IPS DF 4.7 (cell line): ENCODE results near the gene DPYD.

Experiments
- DNase-seq: peaks from one replicate; pipeline ENCODE4 v3.0.0-alpha.2; 2013; ENCODE audit warnings: low spot score; ENCODE audit errors: extremely low read depth

The DPYD gene

GRCh38 chr1:97844552-97845089 lies 76.2 kb downstream of the DPYD start:
- DNase-seq, result no peak

- no peak for DNase-seq
These were observed 79.5 kb downstream of the DPYD start for GRCh38 chr1:97841338-97841737.

- no peak for DNase-seq
These were observed 83.7 kb downstream of the DPYD start for GRCh38 chr1:97837161-97837560.

- DNase-seq, result no peak
These were observed 85.9 kb downstream of the DPYD start for GRCh38 chr1:97834899-97835298.

GRCh38 chr1:97833881-97834280 lies 87.0 kb downstream of the DPYD start:
- DNase-seq, result no peak

GRCh38 chr1:97832481-97832880 lies 88.4 kb downstream of the DPYD start:
- DNase-seq, result no peak

GRCh38 chr1:97827887-97828286 lies 92.9 kb downstream of the DPYD start:
- no peak for DNase-seq

- DNase-seq, result no peak
These were observed 94.0 kb downstream of the DPYD start for GRCh38 chr1:97826820-97827219.

- no peak for DNase-seq
These were observed 96.2 kb downstream of the DPYD start for GRCh38 chr1:97824624-97825023.

GRCh38 chr1:97824200-97824599 lies 96.6 kb downstream of the DPYD start:
- DNase-seq, result no peak

- DNase-seq, result no peak
These were observed 100.2 kb downstream of the DPYD start for GRCh38 chr1:97820470-97821188.

- no peak for DNase-seq
These were observed 103.9 kb downstream of the DPYD start for GRCh38 chr1:97816927-97817326.

GRCh38 chr1:97814804-97815203 lies 106.0 kb downstream of the DPYD start:
- no peak for DNase-seq

- DNase-seq, result no peak
These were observed 106.7 kb downstream of the DPYD start for GRCh38 chr1:97814121-97814520.

- DNase-seq, result no peak
These were observed 108.8 kb downstream of the DPYD start for GRCh38 chr1:97812076-97812475.

- no peak for DNase-seq
These were observed 113.8 kb downstream of the DPYD start for GRCh38 chr1:97806996-97807520.

- DNase-seq, result no peak
These were observed 114.5 kb downstream of the DPYD start for GRCh38 chr1:97806326-97806725.

GRCh38 chr1:97805093-97805492 lies 115.7 kb downstream of the DPYD start:
- DNase-seq, result no peak

- no peak for DNase-seq
These were observed 117.8 kb downstream of the DPYD start for GRCh38 chr1:97803026-97803425.

- DNase-seq, result no peak
These were observed 118.8 kb downstream of the DPYD start for GRCh38 chr1:97802011-97802410.

- DNase-seq, result no peak
These were observed 123.2 kb downstream of the DPYD start for GRCh38 chr1:97797403-97798183.

GRCh38 chr1:97796711-97797110 lies 124.1 kb downstream of the DPYD start:
- DNase-seq, result no peak
